Kasumi-1 (cell line): ENCODE results near the gene KPTN.
A peak's percentile ranks its signal among the peaks of the same experiment; 100 is the strongest.
"Not testable (repeated sequence)": the region's sequence is repeated elsewhere in the genome, so short reads cannot be mapped to it uniquely, and the experiment has no call there.

ENCODE experiments used
- DNase-seq, 2 experiments: peaks; one replicate each; lab custom pipeline; 2025; lab: John Stamatoyannopoulos, UW

The KPTN gene

GRCh38 chr19:47491358-47492136 lies 7.5 kb upstream of the KPTN start:
- no peak for DNase-seq

DNA sequence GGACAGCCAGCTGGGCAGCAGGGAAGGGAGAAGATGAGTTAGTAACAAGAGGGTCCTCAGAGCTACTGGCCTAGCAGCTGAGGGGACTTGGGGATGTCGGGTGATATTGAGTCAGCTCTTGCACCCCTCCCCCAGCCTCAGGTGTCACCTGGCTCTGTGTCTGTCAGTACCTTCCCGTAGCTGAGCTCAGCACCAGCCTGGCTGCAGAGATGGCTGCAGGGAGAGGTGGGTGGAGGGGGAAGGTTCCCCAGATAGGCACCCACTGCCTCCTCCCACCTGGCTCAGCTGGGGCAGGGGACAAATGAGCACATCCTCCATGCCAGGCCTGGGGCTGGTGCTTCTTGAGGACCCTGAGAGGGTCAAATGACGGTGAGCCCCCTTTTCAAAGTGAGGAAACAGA lies 6.8 kb upstream of the KPTN start:
- no peak for DNase-seq

DNA sequence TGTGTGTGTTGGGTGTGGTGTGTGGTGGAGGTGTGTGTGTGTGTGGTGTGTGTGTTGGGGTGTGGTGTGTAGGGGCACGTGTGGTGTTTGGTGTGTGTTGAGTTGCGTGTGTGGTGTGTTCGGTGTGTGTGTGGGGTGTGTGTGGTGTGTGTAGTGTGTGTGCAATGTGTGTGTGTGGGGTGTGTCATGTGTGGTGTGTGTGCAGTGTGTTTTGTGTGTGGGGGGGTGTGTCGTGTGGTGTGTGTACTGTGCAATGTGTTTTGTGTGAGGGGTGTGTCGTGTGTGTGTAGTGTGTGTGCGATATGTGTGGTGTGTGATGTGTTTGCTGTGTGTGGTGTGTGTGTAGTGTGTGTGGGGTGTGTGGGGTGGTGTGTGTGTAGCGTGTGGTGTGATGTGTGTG lies 6.0 kb upstream of the KPTN start:
- no peak for DNase-seq

GRCh38 chr19:47489072-47489914 lies 5.3 kb upstream of the KPTN start:
- DNase-seq: no peak

DNA sequence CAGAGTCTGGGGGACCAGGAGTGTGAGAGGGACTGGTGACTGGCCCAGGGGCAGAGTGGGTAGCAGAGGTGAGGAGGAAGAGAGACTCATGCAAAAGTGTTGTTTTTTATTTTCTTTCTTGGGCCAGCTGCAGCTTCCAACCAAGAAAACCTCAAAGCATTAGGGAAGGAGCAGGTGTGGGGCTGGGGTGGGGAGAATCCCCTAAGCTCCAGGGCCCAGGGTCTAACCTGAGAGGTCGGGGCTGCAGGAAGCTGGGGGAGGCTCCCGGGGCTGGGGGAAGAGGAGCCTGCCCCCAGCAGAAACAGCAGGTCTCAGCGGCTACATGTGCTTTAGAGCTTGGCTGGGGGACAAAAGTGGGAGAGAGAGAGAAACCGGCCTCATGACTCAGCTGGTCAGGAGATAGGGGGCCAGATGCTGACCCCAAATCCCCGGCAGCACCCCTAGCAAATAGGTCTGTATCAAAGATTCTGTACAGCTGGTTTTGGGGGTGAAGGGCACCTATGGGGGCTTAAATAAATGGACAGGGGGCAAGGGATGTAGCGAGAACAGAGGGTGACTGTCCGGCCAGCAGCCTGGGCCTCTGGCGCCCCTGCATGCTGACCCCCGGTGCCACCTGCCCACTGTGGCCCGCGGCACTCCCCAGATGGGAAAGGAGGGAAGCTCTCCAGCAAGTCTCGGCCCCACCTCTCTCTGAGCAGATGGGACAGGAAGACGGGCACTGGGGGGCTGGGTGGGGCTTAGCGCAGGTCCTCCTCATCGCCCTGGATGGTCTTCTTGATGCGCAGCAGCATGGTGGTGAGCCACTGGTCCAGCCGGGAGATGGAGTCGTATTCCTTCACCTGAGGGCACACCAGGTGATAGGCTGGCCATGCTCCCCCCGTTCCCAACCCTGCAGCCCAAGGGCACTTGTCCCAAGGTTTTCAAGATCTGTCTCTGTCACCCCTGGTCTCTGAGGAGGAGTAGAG lies 3.8 kb upstream of the KPTN start:
- no peak for DNase-seq

- no peak for DNase-seq
These were observed 2.9 kb upstream of the KPTN start for GRCh38 chr19:47486900-47487299.

DNA sequence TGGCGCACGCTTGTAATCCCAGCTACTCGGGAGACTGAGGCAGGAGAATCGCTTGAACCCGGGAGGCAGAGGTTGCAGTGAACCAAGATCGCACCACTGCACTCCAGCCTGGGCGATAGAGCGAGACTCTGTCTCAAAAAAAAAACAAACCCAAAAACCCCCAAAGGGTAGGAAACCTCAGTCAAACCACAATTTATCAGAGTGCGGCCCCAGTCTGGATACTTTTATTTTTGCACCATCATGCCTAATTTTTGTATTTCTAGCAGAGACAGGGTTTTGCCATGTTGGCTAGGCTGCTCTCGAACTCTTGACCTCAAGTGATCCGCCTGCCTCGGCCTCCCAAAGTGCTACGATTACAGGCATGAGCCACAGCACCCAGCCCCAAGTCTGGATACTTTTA lies 2.2 kb upstream of the KPTN start:
- DNase-seq: not testable (repeated sequence)

GRCh38 chr19:47485210-47485609 lies 1.2 kb upstream of the KPTN start:
- no peak for DNase-seq

GRCh38 chr19:47483200-47483599 lies 819 bp downstream of the KPTN start:
- no peak for DNase-seq

GRCh38 chr19:47481460-47482052 lies 2.5 kb downstream of the KPTN start:
- no peak for DNase-seq

DNA sequence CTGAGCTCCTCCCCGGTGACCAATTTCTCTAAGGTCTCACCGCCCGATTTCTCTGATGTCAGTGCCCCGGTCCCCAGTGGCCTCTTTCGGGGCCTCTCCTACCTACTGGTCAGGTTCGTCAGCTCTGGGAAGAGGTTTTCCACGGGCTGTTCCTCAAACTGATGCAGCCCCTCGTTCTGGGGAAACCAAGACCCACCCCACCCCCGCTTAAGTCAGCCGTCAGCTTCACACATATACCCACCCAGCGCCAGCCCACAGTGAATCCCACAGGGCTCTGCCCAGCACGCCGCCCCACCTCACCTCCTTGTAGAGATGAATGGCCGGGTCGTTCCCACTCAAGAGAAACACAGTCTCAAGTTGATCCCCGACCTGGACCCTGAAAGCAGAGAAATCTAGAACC lies 3.4 kb downstream of the KPTN start:
- DNase-seq: no peak

DNA sequence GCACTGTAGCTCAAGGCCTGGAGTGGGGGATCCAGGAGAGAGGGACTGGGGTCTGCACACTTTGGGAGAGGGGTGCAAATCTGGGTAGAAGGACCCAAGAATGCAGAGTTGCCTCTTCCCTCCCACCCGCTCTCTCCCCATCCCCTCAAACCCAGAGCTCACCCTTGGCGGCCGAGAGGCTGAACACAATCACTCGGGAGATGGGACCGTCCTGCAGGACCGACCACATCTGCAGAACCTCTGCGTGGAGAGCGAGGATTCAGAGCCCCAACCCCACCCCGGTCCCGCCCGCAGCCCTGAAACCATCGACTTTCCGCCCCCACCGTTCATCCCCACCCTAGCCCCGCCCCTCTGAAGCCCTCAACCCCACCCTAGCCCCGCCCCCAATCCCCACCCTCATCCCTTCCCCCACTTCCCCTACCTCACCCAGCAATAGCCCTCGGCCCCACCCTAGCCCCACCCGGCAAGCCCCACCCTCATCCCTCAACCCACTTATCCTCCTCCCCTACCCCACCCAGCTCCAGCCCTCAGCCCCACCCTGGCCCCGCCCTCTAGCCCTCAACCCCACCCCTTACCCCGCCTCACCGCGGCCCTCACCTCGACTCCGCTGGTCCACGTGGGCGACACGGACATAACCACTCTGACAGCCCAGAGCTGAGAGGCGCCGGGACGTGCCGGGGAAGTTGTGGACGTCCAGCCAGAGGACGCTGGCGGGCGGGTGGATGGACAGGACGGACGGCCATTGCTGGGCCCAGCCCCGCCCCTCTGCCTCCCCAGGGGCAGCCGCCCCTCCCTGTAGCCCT lies 4.1 kb downstream of the KPTN start:
- DNase-seq: no peak

DNA sequence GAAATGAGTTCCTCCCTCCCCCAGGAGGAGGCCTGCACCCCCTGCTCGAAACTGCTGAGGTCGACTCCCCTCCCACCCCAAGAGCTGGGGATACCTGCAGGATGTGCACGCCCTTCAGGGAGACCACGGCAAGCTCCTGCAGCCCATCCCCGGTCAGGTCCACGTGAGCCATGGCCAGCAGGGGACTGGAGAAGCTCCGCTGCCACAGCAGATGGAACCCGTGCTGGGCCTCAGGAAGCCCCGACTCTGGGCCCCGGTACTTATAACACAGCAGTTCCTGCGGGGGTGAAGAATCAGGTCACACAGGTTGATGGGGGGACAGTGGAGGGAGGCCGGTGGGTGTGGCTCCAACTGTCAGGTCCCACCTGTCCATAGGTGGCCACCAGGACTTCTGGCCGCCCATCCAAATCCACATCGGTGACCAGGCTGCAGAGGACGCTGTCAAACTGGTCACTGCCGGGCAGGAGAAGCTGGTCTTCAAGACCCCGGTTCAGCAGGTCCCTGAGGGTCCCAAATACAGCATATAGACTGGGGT lies 7.5 kb downstream of the KPTN start:
- DNase-seq: no peak

- no peak for DNase-seq
These were observed 8.6 kb downstream of the KPTN start for GRCh38 chr19:47475465-47475864.

DNA sequence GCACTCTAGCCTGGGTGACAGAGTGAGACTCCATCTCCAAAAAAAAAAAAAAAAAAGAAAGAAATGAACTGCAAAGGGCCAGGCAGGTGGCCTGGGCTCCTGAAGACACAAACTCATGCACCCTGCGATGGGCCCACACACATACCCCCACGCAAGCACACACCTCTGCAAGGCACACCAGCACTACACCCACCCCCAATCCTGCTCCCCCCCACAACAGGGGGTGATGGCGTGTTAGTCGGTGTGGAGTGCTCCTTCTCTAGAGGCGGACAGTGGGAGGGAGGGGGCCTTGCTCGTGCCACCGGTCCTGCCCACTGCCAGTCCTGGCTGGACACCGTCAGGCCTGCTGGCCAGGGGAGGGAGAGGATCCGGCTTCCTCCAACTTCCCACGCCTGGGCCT lies 10.7 kb downstream of the KPTN start:
- no peak for DNase-seq

DNA sequence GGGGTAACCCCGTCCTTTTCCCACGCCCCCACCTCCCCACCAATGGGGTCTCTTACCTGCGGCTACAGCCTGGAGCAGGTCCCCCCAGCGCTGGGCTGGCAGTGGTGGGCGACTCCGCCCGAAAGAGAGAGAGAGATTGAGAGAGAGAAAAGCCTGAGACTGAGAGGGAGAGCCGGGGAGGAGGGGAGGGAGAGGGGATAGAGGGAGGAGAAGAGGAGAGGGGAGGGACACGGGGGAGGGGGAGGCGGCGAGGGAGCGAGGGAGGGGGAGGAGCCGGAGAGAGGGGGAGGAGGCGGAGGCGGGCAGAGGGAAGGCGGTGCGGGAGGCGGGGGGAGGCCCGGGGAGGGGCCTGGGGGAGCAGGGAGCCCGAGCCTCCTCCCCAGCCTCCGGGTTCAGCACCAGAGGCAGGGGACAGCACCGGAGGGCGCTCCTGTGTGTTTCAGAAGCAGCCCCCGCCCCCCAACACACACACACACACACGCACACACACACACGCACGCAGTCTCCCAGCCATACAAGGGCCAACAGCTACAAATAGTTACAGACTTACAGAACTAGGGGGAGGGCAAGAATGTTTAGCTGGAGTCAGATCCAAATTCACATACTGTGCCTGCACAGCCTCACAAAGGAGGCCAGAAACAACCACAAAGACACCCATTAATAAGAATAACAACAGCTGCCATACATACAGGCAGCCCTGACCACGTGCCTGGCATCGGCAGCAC lies 12.1 kb downstream of the KPTN start, which contains the start of gene SLC8A2:
Gene SLC8A2, minus strand, starts transcription at position 161 of the 725 bp plus-strand sequence. CDS start 5,490 bp downstream, outside the sequence.
- DNase-seq: peak; percentile 62 to 78

DNA sequence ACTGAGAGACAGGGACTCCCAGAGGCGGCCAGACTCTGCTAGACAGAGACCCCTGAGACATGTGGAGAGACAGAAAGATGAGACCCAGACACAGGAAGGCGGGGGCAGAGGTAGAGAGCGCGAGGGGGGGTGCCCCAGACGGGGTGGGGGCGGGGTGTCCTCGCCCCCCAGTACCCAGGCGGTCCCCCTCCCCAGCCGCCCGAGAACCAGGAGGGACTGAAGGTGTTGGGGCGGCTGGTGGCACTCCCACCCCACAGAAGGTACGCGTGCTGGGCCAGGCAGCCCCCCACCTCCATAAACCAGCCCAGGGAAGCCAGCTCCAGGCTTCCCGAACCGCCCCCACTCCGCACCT lies 12.7 kb downstream of the KPTN start:
- no peak for DNase-seq

DNA sequence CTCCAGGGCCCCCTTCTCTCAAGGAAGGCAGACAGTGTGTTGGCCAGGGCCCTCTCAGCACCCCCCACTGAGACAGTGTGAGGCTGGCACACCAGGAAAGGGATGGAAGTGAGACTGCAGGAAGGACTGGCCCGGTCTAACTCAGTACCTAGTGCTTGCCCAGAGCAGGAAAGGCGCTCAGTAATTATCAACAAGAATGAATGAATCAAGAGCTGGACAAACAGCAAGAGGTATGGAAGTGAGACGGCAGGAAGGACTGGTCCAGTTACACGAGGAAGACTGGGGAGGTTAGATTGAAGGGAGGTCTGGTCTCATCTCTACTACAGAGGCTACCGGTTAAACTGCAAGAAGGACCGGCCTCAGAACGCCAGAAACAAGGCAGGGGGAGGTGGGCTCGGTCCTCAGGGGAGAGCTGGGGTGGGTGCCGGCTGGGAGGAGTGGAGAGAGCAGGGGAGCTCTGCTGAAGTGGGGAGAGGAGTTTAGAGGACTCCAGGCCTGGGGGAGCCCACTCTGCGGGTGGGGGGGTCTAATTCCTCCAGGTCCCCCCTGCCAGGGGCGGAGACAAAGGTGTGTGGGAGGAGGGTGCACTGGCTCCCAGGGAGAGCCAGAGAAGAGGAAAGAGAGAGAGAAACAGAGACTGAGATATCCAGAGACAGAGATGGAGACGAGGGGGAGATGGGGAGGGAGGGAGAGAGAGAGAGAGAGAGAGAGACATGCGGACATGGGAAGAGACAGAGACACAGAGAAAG lies 13.4 kb downstream of the KPTN start:
- DNase-seq: no peak

GRCh38 chr19:47469719-47470118 lies 14.3 kb downstream of the KPTN start:
- no peak for DNase-seq
